ENCODE data around the gene ADCY3.

DNA sequence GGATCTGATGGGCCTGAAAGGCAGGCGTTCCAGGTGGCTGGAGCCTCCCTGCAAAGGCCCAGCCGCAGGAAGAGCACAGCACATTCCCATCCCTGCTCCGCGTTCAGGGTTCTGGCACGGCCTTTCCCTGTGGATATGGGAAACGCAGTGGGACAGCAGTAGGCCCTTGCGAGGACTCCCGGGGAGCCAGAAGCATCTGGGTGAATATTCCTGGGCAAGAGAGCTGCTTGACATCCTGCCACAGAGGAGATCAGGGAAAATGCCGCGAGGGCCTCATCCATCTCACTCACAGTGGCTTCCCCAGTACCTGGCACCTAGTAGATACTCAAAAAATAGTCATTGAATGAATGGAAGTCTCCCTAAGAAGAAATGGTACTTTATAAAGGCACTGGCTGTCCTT, 3.1 kb upstream of the ADCY3 start:
- no peak for TF ChIP-seq CTCF (IDR thresholded peaks at IDR 0.05)
- TF ChIP-seq POLR2A (IDR thresholded peaks at IDR 0.05), result no peak

All from esophagus squamous epithelium (tissue), 4 donors.